ENCODE measurements around the gene CCDC137.

CCDC137 gene

GRCh38 chr17:81621494-81622130 lies 44.9 kb upstream of the CCDC137 start:
- no peak for DNase-seq (ENCODE audit: low read depth in 1 of 2, low spot score in 1 of 2)
- Histone ChIP-seq H3K4me3 (replicated peaks; ENCODE audit: insufficient read depth, low read length) (no peak overlapping the region), H3K27me3 (ENCODE audit: insufficient read depth, poor library complexity, severe bottlenecking) (no peaks in the 10 kb centered on the region), H3K27ac (replicated peaks) (no peak overlapping the region)
- TF ChIP-seq, protein P1, sequence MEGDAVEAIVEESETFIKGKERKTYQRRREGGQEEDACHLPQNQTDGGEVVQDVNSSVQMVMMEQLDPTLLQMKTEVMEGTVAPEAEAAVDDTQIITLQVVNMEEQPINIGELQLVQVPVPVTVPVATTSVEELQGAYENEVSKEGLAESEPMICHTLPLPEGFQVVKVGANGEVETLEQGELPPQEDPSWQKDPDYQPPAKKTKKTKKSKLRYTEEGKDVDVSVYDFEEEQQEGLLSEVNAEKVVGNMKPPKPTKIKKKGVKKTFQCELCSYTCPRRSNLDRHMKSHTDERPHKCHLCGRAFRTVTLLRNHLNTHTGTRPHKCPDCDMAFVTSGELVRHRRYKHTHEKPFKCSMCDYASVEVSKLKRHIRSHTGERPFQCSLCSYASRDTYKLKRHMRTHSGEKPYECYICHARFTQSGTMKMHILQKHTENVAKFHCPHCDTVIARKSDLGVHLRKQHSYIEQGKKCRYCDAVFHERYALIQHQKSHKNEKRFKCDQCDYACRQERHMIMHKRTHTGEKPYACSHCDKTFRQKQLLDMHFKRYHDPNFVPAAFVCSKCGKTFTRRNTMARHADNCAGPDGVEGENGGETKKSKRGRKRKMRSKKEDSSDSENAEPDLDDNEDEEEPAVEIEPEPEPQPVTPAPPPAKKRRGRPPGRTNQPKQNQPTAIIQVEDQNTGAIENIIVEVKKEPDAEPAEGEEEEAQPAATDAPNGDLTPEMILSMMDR (IDR thresholded peaks at IDR 0.05; ENCODE audit: insufficient read depth, low read length), result no peak
- TF ChIP-seq SPI1 (IDR thresholded peaks at IDR 0.05; ENCODE audit: borderline replicate concordance, low read depth), result no peak
- no peak for TF ChIP-seq REST (IDR thresholded peaks at IDR 0.05; ENCODE audit: insufficient replicate concordance, low read depth)
- no peak for TF ChIP-seq GABPA (IDR thresholded peaks at IDR 0.05; ENCODE audit: low read depth)
- no peak for TF ChIP-seq POLR2AphosphoS5 (IDR thresholded peaks at IDR 0.05; ENCODE audit: low read depth)

DNA sequence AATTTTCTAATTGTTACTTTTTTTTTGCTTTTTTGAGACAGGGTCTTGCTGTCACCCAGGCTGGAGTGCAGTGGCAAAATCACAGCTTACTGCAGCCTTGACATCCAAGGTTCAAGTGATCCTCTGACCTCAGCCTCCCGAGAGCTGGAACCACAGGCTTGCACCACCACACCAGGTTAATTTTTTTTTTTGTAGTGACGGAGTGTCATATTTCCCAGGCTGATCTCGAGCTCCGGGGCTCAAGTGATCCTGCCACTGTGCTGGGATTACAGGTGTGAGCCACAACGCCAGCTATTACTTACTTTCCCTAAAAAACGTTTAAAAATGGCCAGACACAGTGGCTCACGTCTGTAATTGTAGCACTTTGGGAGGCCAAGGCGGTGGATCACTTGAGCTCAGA lies 36.3 kb upstream of the CCDC137 start:
- DNase-seq (ENCODE audit: low read depth in 1 of 2, low spot score in 1 of 2), result no peak
- TF ChIP-seq GABPA (IDR thresholded peaks at IDR 0.05; ENCODE audit: low read depth) (no peak), REST (IDR thresholded peaks at IDR 0.05; ENCODE audit: insufficient replicate concordance, low read depth) (no peak), POLR2AphosphoS5 (IDR thresholded peaks at IDR 0.05; ENCODE audit: low read depth) (no peak), SPI1 (IDR thresholded peaks at IDR 0.05; ENCODE audit: borderline replicate concordance, low read depth) (no peak)
- TF ChIP-seq, protein P1 (IDR thresholded peaks at IDR 0.05; ENCODE audit: insufficient read depth, low read length), result no peak
- Histone ChIP-seq H3K27me3 (ENCODE audit: insufficient read depth, poor library complexity, severe bottlenecking) (no peaks in the 10 kb centered on the region), H3K27ac (replicated peaks) (no peak overlapping the region), H3K4me3 (replicated peaks; ENCODE audit: insufficient read depth, low read length) (no peak overlapping the region)

GRCh38 chr17:81631482-81631881 lies 35.1 kb upstream of the CCDC137 start:
- no peak for TF ChIP-seq POLR2AphosphoS5 (IDR thresholded peaks at IDR 0.05; ENCODE audit: low read depth)
- TF ChIP-seq SPI1 (IDR thresholded peaks at IDR 0.05; ENCODE audit: borderline replicate concordance, low read depth), result no peak
- TF ChIP-seq, protein P1 (IDR thresholded peaks at IDR 0.05; ENCODE audit: insufficient read depth, low read length), result no peak
- no peak for TF ChIP-seq REST (IDR thresholded peaks at IDR 0.05; ENCODE audit: insufficient replicate concordance, low read depth)
- TF ChIP-seq GABPA (IDR thresholded peaks at IDR 0.05; ENCODE audit: low read depth), result no peak
- H3K27me3 ChIP-seq (ENCODE audit: insufficient read depth, poor library complexity, severe bottlenecking), result no peaks in the 10 kb centered on the region
- H3K27ac ChIP-seq (replicated peaks), result no peak overlapping the region
- H3K4me3 ChIP-seq (replicated peaks; ENCODE audit: insufficient read depth, low read length), result no peak overlapping the region
- DNase-seq (ENCODE audit: low read depth in 1 of 2, low spot score in 1 of 2), result no peak
